ENCODE data around the gene CSHL1.
"Not testable (repeated sequence)": the region's sequence is repeated elsewhere in the genome, so short reads cannot be mapped to it uniquely, and the experiment has no call there.

GRCh38 chr17:63881337-63881736 lies 29.7 kb downstream of the CSHL1 start:
- TF ChIP-seq, protein P1, sequence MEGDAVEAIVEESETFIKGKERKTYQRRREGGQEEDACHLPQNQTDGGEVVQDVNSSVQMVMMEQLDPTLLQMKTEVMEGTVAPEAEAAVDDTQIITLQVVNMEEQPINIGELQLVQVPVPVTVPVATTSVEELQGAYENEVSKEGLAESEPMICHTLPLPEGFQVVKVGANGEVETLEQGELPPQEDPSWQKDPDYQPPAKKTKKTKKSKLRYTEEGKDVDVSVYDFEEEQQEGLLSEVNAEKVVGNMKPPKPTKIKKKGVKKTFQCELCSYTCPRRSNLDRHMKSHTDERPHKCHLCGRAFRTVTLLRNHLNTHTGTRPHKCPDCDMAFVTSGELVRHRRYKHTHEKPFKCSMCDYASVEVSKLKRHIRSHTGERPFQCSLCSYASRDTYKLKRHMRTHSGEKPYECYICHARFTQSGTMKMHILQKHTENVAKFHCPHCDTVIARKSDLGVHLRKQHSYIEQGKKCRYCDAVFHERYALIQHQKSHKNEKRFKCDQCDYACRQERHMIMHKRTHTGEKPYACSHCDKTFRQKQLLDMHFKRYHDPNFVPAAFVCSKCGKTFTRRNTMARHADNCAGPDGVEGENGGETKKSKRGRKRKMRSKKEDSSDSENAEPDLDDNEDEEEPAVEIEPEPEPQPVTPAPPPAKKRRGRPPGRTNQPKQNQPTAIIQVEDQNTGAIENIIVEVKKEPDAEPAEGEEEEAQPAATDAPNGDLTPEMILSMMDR (IDR thresholded peaks at IDR 0.05; ENCODE audit: low read depth, low read length): not testable (repeated sequence)
- not testable (repeated sequence) for TF ChIP-seq EZH2phosphoT487 (IDR thresholded peaks at IDR 0.05; ENCODE audit: low read depth)

All from OCI-LY3 (cell line).